Measurements from ENCODE around the gene PTAR1.
A peak's percentile ranks its signal among the peaks of the same experiment; 100 is the strongest.
"Not testable (repeated sequence)": the region's sequence is repeated elsewhere in the genome, so short reads cannot be mapped to it uniquely, and the experiment has no call there.

PTAR1 gene
- long read RNA-seq, donor 1: 0 reads
- long read RNA-seq, donor 2, partial matches to known transcripts: 5 of 6 reads
- long read RNA-seq, donor 2, other reads (novel, unspliced or antisense): 0 of 6 reads
- long read RNA-seq, donor 3, partial matches to known transcripts: 7 of 8 reads
- long read RNA-seq, donor 3, other reads (novel, unspliced or antisense): 0 of 8 reads
- long read RNA-seq, donor 4, partial matches to known transcripts: 9 of 10 reads
- long read RNA-seq, donor 4, other reads (novel, unspliced or antisense): 0 of 10 reads
- long read RNA-seq, donor 5, partial matches to known transcripts: 0 of 4 reads
- long read RNA-seq, donor 5, other reads (novel, unspliced or antisense): 0 of 4 reads
- long read RNA-seq, donor 6, partial matches to known transcripts: 0 of 2 reads
- long read RNA-seq, donor 6, other reads (novel, unspliced or antisense): 0 of 2 reads
- long read RNA-seq, donor 7, partial matches to known transcripts: 7 of 10 reads
- long read RNA-seq, donor 7, other reads (novel, unspliced or antisense): 0 of 10 reads
- long read RNA-seq, donor 8, partial matches to known transcripts: 5 of 5 reads
- long read RNA-seq, donor 8, other reads (novel, unspliced or antisense): 0 of 5 reads

- DNase-seq: peak; percentile 95
Observed at GRCh38 chr9:69759421-69760277, at the start of gene PTAR1. PTAR1 (minus strand) TSS chr9:69760011; CDS start chr9:69759938, 73 bp downstream.

GRCh38 chr9:69809304-69809863, 49.6 kb upstream of the PTAR1 start:
- no peak for DNase-seq

- DNase-seq: no peak
Observed at GRCh38 chr9:69806627-69807026, 46.8 kb upstream of the PTAR1 start.

GRCh38 chr9:69805962-69806515, 46.2 kb upstream of the PTAR1 start:
- no peak for DNase-seq

GRCh38 chr9:69801989-69802388, 42.2 kb upstream of the PTAR1 start:
- DNase-seq: no peak

- DNase-seq: not testable (repeated sequence)
Observed at GRCh38 chr9:69800027-69800426, 40.2 kb upstream of the PTAR1 start.

- DNase-seq: not testable (repeated sequence)
Observed at GRCh38 chr9:69799521-69799920, 39.7 kb upstream of the PTAR1 start.

GRCh38 chr9:69798744-69799143, 38.9 kb upstream of the PTAR1 start:
- no peak for DNase-seq

GRCh38 chr9:69797675-69798074, 37.9 kb upstream of the PTAR1 start:
- no peak for DNase-seq

- no peak for DNase-seq
Observed at GRCh38 chr9:69794356-69794755, 34.5 kb upstream of the PTAR1 start.

- DNase-seq: no peak
Observed at GRCh38 chr9:69785757-69786156, 25.9 kb upstream of the PTAR1 start.

- DNase-seq: no peak
Observed at GRCh38 chr9:69773258-69773657, 13.4 kb upstream of the PTAR1 start.

- DNase-seq: no peak
Observed at GRCh38 chr9:69771775-69772418, 12.1 kb upstream of the PTAR1 start.

GRCh38 chr9:69768716-69769115, 8.9 kb upstream of the PTAR1 start:
- no peak for DNase-seq

- DNase-seq: no peak
Observed at GRCh38 chr9:69768101-69768500, 8.3 kb upstream of the PTAR1 start.

- DNase-seq: not testable (repeated sequence)
Observed at GRCh38 chr9:69763862-69764261, 4.1 kb upstream of the PTAR1 start.

GRCh38 chr9:69762527-69762926, 2.7 kb upstream of the PTAR1 start:
- DNase-seq: no peak

GRCh38 chr9:69760278-69760610, 433 bp upstream of the PTAR1 start:
- no peak for DNase-seq

- DNase-seq: no peak
Observed at GRCh38 chr9:69759021-69759420, 790 bp downstream of the PTAR1 start.

GRCh38 chr9:69757996-69758675, 1.7 kb downstream of the PTAR1 start:
- peak; percentile 13 for DNase-seq

- no peak for DNase-seq
Observed at GRCh38 chr9:69755205-69755604, 4.6 kb downstream of the PTAR1 start.

Data from right kidney (tissue), 9 donors.